Progenitor cell of endocrine pancreas (in vitro differentiated cells): Measurements from ENCODE around the gene C4B. TPM values are rescaled to one million over a fixed set of nuclear protein-coding genes. Genes with fewer than 3 reads are reported as not detected.
"Not testable (repeated sequence)": the region's sequence is repeated elsewhere in the genome, so short reads cannot be mapped to it uniquely, and the experiment has no call there.

ENCODE experiments used
- DNase-seq: peaks from one replicate; pipeline ENCODE4 v3.0.0; 2021; ENCODE audit warnings: low spot score; ENCODE audit not compliant: unreplicated experiment
- H3K27ac Mint-ChIP-seq: 2 replicates; pipeline ENCODE4 v1.8.0; 2021; ENCODE audit warnings: mild to moderate bottlenecking, moderate library complexity, mixed read lengths
- H3K27me3 Mint-ChIP-seq: 2 replicates; pipeline ENCODE4 v1.8.0; 2021; ENCODE audit warnings: mixed read lengths
- H3K36me3 Mint-ChIP-seq: 2 replicates; pipeline ENCODE4 v1.8.0; 2022; ENCODE audit warnings: mixed read lengths; ENCODE audit not compliant: insufficient read depth
- H3K4me1 Mint-ChIP-seq: 2 replicates; pipeline ENCODE4 v1.8.0; 2021; ENCODE audit warnings: low read depth, mixed read lengths
- H3K4me3 Mint-ChIP-seq: 2 replicates; pipeline ENCODE4 v1.8.0; 2021; ENCODE audit warnings: low read depth, mild to moderate bottlenecking, moderate library complexity, mixed read lengths
- H3K9me3 Mint-ChIP-seq: 2 replicates; pipeline ENCODE4 v1.8.0; 2021; ENCODE audit warnings: low read depth, mixed read lengths
- total RNA-seq: library from RNA; stranded (reverse); gene quantifications from 2 replicates; pipeline ENCODE4 v1.2.1, GENCODE V29; 2021

The C4B gene
- total RNA-seq, 1 donor from 2014 or later = 8.4 TPM

DNA sequence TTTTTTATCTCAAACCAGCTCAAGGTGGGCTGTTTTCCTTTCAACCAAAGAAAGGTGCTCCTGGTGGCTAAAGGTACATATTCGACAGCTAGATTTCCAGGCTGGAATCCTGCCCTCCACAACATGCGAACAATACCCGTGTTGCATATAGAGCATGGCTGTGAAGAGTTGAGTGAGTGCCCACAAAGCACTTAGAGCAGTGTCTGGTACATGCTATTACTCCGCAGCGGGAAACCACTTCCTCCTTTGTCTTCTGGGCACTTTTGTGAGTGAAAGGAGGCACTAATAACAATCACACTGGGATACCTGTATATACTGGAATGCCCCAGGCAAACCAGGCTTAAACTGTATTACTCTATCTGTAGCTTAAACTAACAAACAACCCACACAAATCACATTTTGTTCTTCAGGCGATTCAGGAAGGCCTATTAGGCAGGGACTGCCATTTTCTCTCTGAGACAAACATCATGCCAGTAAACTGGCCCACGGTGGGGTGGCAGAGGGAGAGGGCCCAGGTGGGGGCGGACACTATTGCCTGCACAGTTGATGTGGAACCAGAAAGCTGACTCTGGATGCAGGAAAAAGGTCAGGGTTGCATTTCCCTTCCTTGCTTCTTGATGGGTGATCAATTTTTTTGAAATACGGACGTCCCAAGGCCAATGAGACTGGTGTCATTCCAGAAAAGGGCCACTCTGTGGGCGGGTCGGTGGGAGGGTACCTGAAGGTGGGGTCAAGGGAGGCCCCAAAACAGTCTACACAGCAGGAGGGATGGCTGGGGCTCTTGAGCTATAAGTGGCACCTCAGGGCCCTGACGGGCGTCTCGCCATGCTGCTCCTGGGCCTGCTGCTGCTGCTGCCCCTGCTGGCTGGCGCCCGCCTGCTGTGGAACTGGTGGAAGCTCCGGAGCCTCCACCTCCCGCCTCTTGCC lies 23.3 kb downstream of the C4B start, which contains the start of gene CYP21A2:
Gene CYP21A2, plus strand, starts transcription at position 818 of the 927 bp plus-strand sequence. Its CDS starts 8 bp downstream, at position 826.
- not testable (repeated sequence) for DNase-seq, H3K27ac Mint-ChIP-seq, H3K9me3 Mint-ChIP-seq, H3K36me3 Mint-ChIP-seq, H3K4me1 Mint-ChIP-seq, H3K4me3 Mint-ChIP-seq, H3K27me3 Mint-ChIP-seq

DNA sequence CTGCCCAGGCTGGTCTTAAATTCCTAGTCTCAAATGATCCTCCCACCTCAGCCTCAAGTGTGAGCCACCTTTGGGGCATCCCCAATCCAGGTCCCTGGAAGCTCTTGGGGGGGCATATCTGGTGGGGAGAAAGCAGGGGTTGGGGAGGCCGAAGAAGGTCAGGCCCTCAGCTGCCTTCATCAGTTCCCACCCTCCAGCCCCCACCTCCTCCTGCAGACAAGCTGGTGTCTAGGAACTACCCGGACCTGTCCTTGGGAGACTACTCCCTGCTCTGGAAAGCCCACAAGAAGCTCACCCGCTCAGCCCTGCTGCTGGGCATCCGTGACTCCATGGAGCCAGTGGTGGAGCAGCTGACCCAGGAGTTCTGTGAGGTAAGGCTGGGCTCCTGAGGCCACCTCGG lies 24.3 kb downstream of the C4B start:
- DNase-seq, H3K36me3 Mint-ChIP-seq, H3K9me3 Mint-ChIP-seq, H3K27ac Mint-ChIP-seq, H3K4me3 Mint-ChIP-seq, H3K4me1 Mint-ChIP-seq, H3K27me3 Mint-ChIP-seq: not testable (repeated sequence)

DNA sequence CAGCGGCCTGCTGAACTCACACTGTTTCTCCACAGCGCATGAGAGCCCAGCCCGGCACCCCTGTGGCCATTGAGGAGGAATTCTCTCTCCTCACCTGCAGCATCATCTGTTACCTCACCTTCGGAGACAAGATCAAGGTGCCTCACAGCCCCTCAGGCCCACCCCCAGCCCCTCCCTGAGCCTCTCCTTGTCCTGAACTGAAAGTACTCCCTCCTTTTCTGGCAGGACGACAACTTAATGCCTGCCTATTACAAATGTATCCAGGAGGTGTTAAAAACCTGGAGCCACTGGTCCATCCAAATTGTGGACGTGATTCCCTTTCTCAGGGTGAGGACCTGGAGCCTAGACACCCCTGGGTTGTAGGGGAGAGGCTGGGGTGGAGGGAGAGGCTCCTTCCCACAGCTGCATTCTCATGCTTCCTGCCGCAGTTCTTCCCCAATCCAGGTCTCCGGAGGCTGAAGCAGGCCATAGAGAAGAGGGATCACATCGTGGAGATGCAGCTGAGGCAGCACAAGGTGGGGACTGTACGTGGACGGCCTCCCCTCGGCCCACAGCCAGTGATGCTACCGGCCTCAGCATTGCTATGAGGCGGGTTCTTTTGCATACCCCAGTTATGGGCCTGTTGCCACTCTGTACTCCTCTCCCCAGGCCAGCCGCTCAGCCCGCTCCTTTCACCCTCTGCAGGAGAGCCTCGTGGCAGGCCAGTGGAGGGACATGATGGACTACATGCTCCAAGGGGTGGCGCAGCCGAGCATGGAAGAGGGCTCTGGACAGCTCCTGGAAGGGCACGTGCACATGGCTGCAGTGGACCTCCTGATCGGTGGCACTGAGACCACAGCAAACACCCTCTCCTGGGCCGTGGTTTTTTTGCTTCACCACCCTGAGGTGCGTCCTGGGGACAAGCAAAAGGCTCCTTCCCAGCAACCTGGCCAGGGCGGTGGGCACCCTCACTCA lies 25.0 kb downstream of the C4B start:
- H3K27me3 Mint-ChIP-seq, H3K4me3 Mint-ChIP-seq, H3K9me3 Mint-ChIP-seq, DNase-seq, H3K4me1 Mint-ChIP-seq, H3K27ac Mint-ChIP-seq, H3K36me3 Mint-ChIP-seq: not testable (repeated sequence)

DNA sequence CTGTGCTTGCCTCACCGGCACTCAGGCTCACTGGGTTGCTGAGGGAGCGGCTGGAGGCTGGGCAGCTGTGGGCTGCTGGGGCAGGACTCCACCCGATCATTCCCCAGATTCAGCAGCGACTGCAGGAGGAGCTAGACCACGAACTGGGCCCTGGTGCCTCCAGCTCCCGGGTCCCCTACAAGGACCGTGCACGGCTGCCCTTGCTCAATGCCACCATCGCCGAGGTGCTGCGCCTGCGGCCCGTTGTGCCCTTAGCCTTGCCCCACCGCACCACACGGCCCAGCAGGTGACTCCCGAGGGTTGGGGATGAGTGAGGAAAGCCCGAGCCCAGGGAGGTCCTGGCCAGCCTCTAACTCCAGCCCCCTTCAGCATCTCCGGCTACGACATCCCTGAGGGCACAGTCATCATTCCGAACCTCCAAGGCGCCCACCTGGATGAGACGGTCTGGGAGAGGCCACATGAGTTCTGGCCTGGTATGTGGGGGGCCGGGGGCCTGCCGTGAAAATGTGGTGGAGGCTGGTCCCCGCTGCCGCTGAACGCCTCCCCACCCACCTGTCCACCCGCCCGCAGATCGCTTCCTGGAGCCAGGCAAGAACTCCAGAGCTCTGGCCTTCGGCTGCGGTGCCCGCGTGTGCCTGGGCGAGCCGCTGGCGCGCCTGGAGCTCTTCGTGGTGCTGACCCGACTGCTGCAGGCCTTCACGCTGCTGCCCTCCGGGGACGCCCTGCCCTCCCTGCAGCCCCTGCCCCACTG lies 25.9 kb downstream of the C4B start:
- H3K36me3 Mint-ChIP-seq, H3K9me3 Mint-ChIP-seq, DNase-seq, H3K4me3 Mint-ChIP-seq, H3K27ac Mint-ChIP-seq, H3K27me3 Mint-ChIP-seq, H3K4me1 Mint-ChIP-seq: not testable (repeated sequence)

DNA sequence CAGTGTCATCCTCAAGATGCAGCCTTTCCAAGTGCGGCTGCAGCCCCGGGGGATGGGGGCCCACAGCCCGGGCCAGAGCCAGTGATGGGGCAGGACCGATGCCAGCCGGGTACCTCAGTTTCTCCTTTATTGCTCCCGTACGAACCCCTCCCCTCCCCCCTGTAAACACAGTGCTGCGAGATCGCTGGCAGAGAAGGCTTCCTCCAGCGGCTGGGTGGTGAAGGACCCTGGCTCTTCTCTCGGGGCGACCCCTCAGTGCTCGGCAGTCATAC lies 26.4 kb downstream of the C4B start:
- H3K27ac Mint-ChIP-seq, H3K9me3 Mint-ChIP-seq, DNase-seq, H3K4me1 Mint-ChIP-seq, H3K27me3 Mint-ChIP-seq, H3K36me3 Mint-ChIP-seq, H3K4me3 Mint-ChIP-seq: not testable (repeated sequence)

DNA sequence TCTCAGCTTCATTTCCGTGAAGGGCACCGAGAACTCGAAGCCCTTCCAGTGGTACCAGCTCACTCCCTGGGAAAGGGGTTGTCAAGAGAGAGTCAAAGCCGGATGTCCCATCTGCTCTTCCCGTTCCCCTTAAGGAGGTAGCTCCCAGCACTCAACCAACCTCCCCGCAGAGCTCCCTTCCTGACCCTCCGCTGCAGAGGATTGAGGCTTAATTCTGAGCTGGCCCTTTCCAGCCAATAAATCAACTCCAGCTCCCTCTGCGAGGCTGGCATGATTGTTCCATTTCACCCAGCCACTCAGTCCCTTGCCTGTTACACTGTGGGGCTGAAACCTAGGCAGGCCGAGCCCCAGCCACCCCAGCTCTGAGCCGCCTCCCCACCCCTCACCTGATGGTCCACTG lies 26.8 kb downstream of the C4B start:
- not testable (repeated sequence) for H3K27me3 Mint-ChIP-seq, DNase-seq, H3K9me3 Mint-ChIP-seq, H3K4me1 Mint-ChIP-seq, H3K36me3 Mint-ChIP-seq, H3K27ac Mint-ChIP-seq, H3K4me3 Mint-ChIP-seq

DNA sequence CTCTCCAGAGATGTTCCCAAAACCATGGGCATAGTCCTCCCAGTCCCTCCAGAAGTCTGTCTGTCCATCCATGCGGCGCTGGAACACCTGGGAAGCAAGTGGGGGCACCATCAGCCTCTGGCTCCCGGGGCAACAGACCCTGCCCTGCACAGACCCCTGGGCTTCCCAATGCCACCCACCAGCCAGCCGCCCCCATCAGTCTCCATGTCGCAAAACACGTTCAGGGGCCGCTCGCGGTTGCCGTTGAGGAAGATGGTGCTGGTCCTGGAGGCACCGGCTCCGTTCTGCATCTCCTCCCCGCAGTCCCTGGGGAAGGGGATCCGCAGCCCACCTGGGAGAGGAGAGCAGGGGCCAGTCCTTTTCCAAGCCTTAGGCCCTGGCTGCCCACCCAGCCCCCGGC lies 27.7 kb downstream of the C4B start:
- not testable (repeated sequence) for H3K9me3 Mint-ChIP-seq, DNase-seq, H3K27ac Mint-ChIP-seq, H3K36me3 Mint-ChIP-seq, H3K4me3 Mint-ChIP-seq, H3K4me1 Mint-ChIP-seq, H3K27me3 Mint-ChIP-seq

DNA sequence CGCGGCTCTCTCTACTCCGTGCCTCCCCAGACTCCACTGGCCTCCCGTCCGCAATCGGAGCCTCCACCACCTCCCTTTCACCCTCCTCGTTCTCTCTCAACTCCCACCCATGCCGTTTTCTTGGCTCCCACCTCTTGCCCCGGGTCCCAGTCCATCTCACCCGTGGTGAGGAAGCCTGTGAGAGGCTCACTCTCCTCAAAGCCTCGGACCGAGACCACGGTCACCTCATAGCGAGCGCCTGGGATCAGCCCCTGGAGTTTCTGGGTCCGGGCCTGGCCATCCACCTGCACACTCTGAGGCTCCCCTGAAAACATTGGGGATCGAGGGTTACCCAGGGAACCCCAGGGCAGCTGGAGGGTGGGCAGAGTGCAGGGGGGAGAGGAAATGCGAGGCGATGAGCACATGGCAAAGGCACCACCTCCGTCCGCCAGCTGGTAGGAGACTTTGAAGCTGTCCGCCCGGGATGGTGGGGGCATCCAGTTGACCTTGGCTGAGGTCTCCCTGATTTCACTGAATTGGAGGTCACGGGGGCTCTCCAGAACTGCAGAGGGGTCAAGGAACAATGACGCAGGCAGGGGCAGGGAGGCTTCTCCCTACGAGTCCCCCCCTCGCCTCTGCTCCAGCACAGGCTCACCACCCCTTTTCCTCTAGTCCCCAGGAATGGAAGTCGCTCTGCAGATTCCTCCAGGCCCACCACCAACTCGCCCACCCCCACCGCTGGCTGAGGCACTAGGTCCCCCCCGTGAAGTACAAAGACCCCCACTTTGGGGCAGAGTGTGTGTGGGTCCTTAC lies 29.2 kb downstream of the C4B start:
- H3K9me3 Mint-ChIP-seq, H3K4me3 Mint-ChIP-seq, H3K4me1 Mint-ChIP-seq: not testable (repeated sequence)

DNA sequence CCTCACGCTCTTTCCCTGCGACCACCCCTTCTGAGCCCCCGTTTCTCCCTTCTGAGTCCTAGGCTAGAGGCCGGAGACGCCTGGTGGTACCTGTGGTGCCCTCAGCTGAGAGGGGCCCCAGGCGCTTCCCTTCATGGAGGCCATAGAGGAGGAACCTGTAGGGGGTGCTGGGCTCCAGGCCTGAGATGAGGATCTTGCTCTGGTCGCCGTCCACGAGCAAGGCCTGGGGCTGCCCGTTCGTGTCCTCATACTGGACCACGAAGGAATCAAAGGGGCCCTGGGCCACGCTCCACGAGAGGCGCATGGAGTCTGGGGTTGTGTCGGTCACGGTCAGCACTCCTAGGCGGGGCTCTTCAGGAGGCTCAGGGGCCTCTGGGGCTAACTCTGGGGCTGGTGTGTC lies 30.3 kb downstream of the C4B start:
- H3K4me1 Mint-ChIP-seq = not testable (repeated sequence)

More for the DNA sequence above, 29.2 kb downstream of the C4B start:
- not testable (repeated sequence) for DNase-seq, H3K36me3 Mint-ChIP-seq, H3K27ac Mint-ChIP-seq, H3K27me3 Mint-ChIP-seq

More for the DNA sequence above, 30.3 kb downstream of the C4B start:
- H3K27ac Mint-ChIP-seq, H3K4me3 Mint-ChIP-seq, H3K36me3 Mint-ChIP-seq, H3K9me3 Mint-ChIP-seq, H3K27me3 Mint-ChIP-seq, DNase-seq: not testable (repeated sequence)
